HepG2 (cell line): ENCODE measurements around the gene VPS4A. TPM values are rescaled to one million over a fixed set of nuclear protein-coding genes. Genes with fewer than 3 reads are reported as not detected.

Experiments used
- ATAC-seq: fragments of 200-7000 bp; cut with Tn5 transposase; 3 replicates; pipeline ENCODE4 v1.9.1; 2020; ENCODE audit warnings: mild to moderate bottlenecking, moderate library complexity
- BruUV-seq: library from RNA; stranded (reverse); fragments of 400-500 nt; replicated peaks from 2 replicates; lab custom pipeline; 2021; lab: Mats Ljungman, UMichigan
- CTCF ChIA-PET: fragments of 300-600 bp; formaldehyde crosslinking; extraction: SDS; loops from one replicate; lab custom pipeline; 2021; ENCODE audit warnings: low total read pairs, inconsistent platforms, low intra/inter-chr PET ratio; lab: Yijun Ruan, JAX
- POLR2A ChIA-PET: fragments of 350-600 bp; sonication (Branson Sonifier 250); formaldehyde crosslinking; loops from one replicate; lab custom pipeline; 2020; ENCODE audit warnings: antibody characterized with exemption, inconsistent platforms; lab: Yijun Ruan, JAX
- DNase-seq: peaks from one replicate; pipeline ENCODE4 v3.0.0-alpha.2; 2015; ENCODE audit warnings: low spot score
- FAIRE-seq: peaks from 3 replicates; lab custom pipeline; 2011; peaks lifted over from hg19 to GRCh38; lab: Jason Lieb, UNC
- H2AFZ ChIP-seq: one replicate; pipeline ENCODE4 v1.6.1; 2011; ENCODE audit warnings: low read length, inconsistent platforms
- H3K27ac ChIP-seq: fragments of 300-600 bp; 3 replicates; pipeline ENCODE4 v1.8.0; 2011; ENCODE audit warnings: mixed run types, mild to moderate bottlenecking, mixed read lengths, low read length, inconsistent platforms; ENCODE audit not compliant: insufficient read depth; ENCODE audit errors: extremely low read length
- H3K27me3 ChIP-seq, 2 experiments: fragments of 200-600 bp in 1 of 2; 2 replicates in 1 of 2; 3 replicates in 1 of 2; pipeline versions ENCODE4 v1.6.0 to v1.8.0; 2011; ENCODE audit warnings: low read length in 2 of 2, mild to moderate bottlenecking in 2 of 2, moderate library complexity in 2 of 2, inconsistent platforms in 1 of 2; ENCODE audit not compliant: insufficient read depth in 2 of 2, control insufficient read depth in 1 of 2
- H3K36me3 ChIP-seq, 2 experiments: fragments of 200-600 bp in 1 of 2; replicated peaks in 1 of 2; 2 replicates in 1 of 2; 3 replicates in 1 of 2; pipeline versions ENCODE4 v1.5.1 to v1.8.0; 2011; ENCODE audit warnings: low read length in 2 of 2, inconsistent platforms in 1 of 2; ENCODE audit not compliant: insufficient read depth in 2 of 2, control insufficient read depth in 1 of 2
- H3K4me1 ChIP-seq: 2 replicates; pipeline ENCODE4 v1.5.1; 2012; ENCODE audit warnings: low read length, inconsistent platforms; ENCODE audit not compliant: insufficient read depth
- H3K4me2 ChIP-seq: 2 replicates; pipeline ENCODE4 v1.6.0; 2011; ENCODE audit warnings: low read depth, low read length, inconsistent platforms
- H3K4me3 ChIP-seq, 3 experiments: fragments of 200-600 bp in 1 of 3; sonication (generic), shearing (Covaris generic) in 1 of 3; replicated peaks in 1 of 3; 2 replicates each; pipeline ENCODE4 v1.5.1; 2011 to 2016; ENCODE audit warnings: low read length in 3 of 3, inconsistent platforms in 2 of 3, low read depth in 2 of 3, mild to moderate bottlenecking in 2 of 3, control low read depth in 1 of 3, mixed read lengths in 1 of 3; ENCODE audit not compliant: insufficient read depth in 1 of 3
- H3K79me2 ChIP-seq: one replicate; pipeline ENCODE4 v1.6.1; 2011; ENCODE audit warnings: low read length, inconsistent platforms; ENCODE audit not compliant: insufficient read depth
- H3K9ac ChIP-seq: 2 replicates; pipeline ENCODE4 v1.6.0; 2011; ENCODE audit warnings: mild to moderate bottlenecking, low read depth, low read length, inconsistent platforms; ENCODE audit not compliant: insufficient read depth
- H3K9me3 ChIP-seq: 2 replicates; pipeline ENCODE4 v1.5.1; 2012; ENCODE audit warnings: mild to moderate bottlenecking, low read length
- H4K20me1 ChIP-seq: 2 replicates; pipeline ENCODE4 v1.6.0; 2011; ENCODE audit warnings: inconsistent platforms, mild to moderate bottlenecking, low read length, moderate library complexity; ENCODE audit not compliant: insufficient read depth
- CHD2 ChIP-seq: IDR thresholded peaks from 2 replicates; pipeline ENCODE4 v1.6.1; 2011; ENCODE audit warnings: low read depth, low read length, improper control_type of control experiment
- CREB3 ChIP-seq: sonication (generic); formaldehyde crosslinking; IDR thresholded peaks from 2 replicates; pipeline ENCODE4 v1.5.0; 2020; ENCODE audit warnings: missing genetic modification reagents
- DDIT3 ChIP-seq: sonication (generic); formaldehyde crosslinking; IDR thresholded peaks from 2 replicates; pipeline ENCODE4 v1.4.0; 2020; ENCODE audit warnings: mild to moderate bottlenecking, missing genetic modification reagents
- DNMT3B ChIP-seq: conservative IDR thresholded peaks from 2 replicates; pipeline ENCODE4 v1.6.1; 2016; ENCODE audit warnings: missing biosample characterization, control low read depth
- JDP2 ChIP-seq: sonication (generic); formaldehyde crosslinking; IDR thresholded peaks from 2 replicates; pipeline ENCODE4 v1.8.1; 2022; ENCODE audit warnings: missing genetic modification reagents, borderline replicate concordance
- POLR2AphosphoS2 ChIP-seq: IDR thresholded peaks from 2 replicates; pipeline ENCODE4 v1.6.1; 2011; ENCODE audit warnings: low read depth, low read length, improper control_type of control experiment
- TBX3 ChIP-seq: fragments of 450-650 bp; IDR thresholded peaks from 2 replicates; pipeline ENCODE4 v1.6.1; 2017; ENCODE audit warnings: antibody characterized with exemption, mild to moderate bottlenecking, inconsistent platforms, borderline replicate concordance
- TEAD3 ChIP-seq: optimal IDR thresholded peaks from 2 replicates; pipeline ENCODE3; 2016; ENCODE audit warnings: borderline replicate concordance
- ZFP90 ChIP-seq: sonication (generic); formaldehyde crosslinking; IDR thresholded peaks from 2 replicates; pipeline ENCODE4 v1.8.0; 2022; ENCODE audit warnings: missing genetic modification reagents, mild to moderate bottlenecking, inconsistent platforms, borderline replicate concordance
- ZNF12 ChIP-seq: sonication (generic); formaldehyde crosslinking; IDR thresholded peaks from 2 replicates; pipeline ENCODE4 v1.5.0; 2020; ENCODE audit warnings: missing genetic modification reagents
- ZNF224 ChIP-seq: sonication (generic); formaldehyde crosslinking; IDR thresholded peaks from 2 replicates; pipeline ENCODE4 v1.5.0; 2020; ENCODE audit warnings: mild to moderate bottlenecking, missing genetic modification reagents
- ZNF264 ChIP-seq: sonication (generic); formaldehyde crosslinking; IDR thresholded peaks from 2 replicates; pipeline ENCODE4 v1.4.0; 2020; ENCODE audit warnings: missing genetic modification reagents
- ZNF383 ChIP-seq: sonication (generic); formaldehyde crosslinking; IDR thresholded peaks from 2 replicates; pipeline ENCODE4 v1.4.0; 2020; ENCODE audit warnings: missing genetic modification reagents, mild to moderate bottlenecking, borderline replicate concordance
- ZNF572 ChIP-seq: sonication (generic); formaldehyde crosslinking; IDR thresholded peaks from 2 replicates; pipeline ENCODE4 v1.5.1; 2020; ENCODE audit warnings: mild to moderate bottlenecking, missing genetic modification reagents
- ZNF605 ChIP-seq: sonication (generic); formaldehyde crosslinking; IDR thresholded peaks from 2 replicates; pipeline ENCODE4 v1.8.0; 2022; ENCODE audit warnings: mild to moderate bottlenecking, missing genetic modification reagents
- WGBS: methylation state at CpG from one replicate; pipeline ENCODE4 v1.1.6; 2017; ENCODE audit warnings: low lambda C conversion rate; 5-methylcytosine and 5-hydroxymethylcytosine counted together
- in situ Hi-C: cut with HindIII; loops from 2 replicates; pipeline ENCODE4 v1.10.0; 2017; ENCODE audit warnings: low pct_unique_long_range_greater_than_20kb; ENCODE audit not compliant: extremely low pct_ligation_motif_present
- intact Hi-C: fragments of 100-400 bp; cut with micrococcal nuclease; formaldehyde crosslinking; loops from one replicate; pipeline ENCODE4 v1.10.0; 2022; ENCODE audit not compliant: unreplicated experiment
- polyA plus RNA-seq, 8 experiments: library from polyadenylated mRNA; depleted of rRNA in 3 of 8; stranded (reverse) in 7 of 8; unstranded in 1 of 8; fragments of >200 nt; fragmentation: Illumina TruSeq in 4 of 8; extraction: Trizol in 4 of 8; gene quantifications; 2 replicates each; pipeline versions ENCODE4 v1.2.1 to v1.2.3, GENCODE V29; 2011 to 2016; ENCODE audit warnings: low read depth in 4 of 8, missing spikeins in 1 of 8, mixed read lengths in 1 of 8; ENCODE audit not compliant: insufficient read depth in 1 of 8
- total RNA-seq, 5 experiments: library from RNA; depleted of rRNA; stranded (reverse); fragments of >200 nt; fragmentation: Illumina TruSeq; extraction: Trizol; gene quantifications; 2 replicates each; pipeline ENCODE4 v1.2.3, GENCODE V29; 2016; ENCODE audit warnings: low read depth in 1 of 5
- TF ChIP-seq, protein P1 (sequence below): sonication (generic); formaldehyde crosslinking; IDR thresholded peaks from 2 replicates; pipeline ENCODE4 v1.4.0; 2020; ENCODE audit warnings: mild to moderate bottlenecking, missing genetic modification reagents, borderline replicate concordance
- TF ChIP-seq, protein P2 (sequence below): sonication (generic); formaldehyde crosslinking; conservative IDR thresholded peaks from 2 replicates; pipeline ENCODE4 v1.4.0; 2020; ENCODE audit warnings: missing genetic modification reagents

The VPS4A gene
- total and polyA plus RNA-seq, 2 of the 13 experiments (the other 11 are each of a cell fraction or from before 2014, with no cell fraction given) = 13.2 to 27.9 TPM

- peak; percentile 99 for FAIRE-seq
- Histone ChIP-seq H2AFZ (no peak within 1 kb of the TSS), H3K79me2 (no peaks in the 10 kb centered on the region), H3K27me3 (no peaks in the 10 kb centered on the region), H4K20me1 (no peaks in the 10 kb centered on the region), H3K4me2 (peak within 1 kb of the TSS; percentile 91), H3K4me1 (peaks cover 24% of the 10 kb centered on the region), H3K9me3 (no peaks in the 10 kb centered on the region), H3K36me3 (peaks cover 3 to 8% of the 10 kb centered on the region in 2 experiments; a peak in 4 of 5 replicates), H3K27ac (peak within 1 kb of the TSS; percentile 39), H3K9ac (peak within 1 kb of the TSS; percentile 59), H3K4me3 (peak within 1 kb of the TSS; percentile 54 to 64 (median 61))
- DNase-seq = peak; percentile 92
- 2% methylated on average over 11 of the region's 12 CpGs for WGBS
- intact Hi-C loops = loop anchor here (5.0 kb wide), 1 partner anchor 36 kb away; the partner anchor contains the start of gene TERF2
- ChIA-PET POLR2A (interaction anchor here (1.1 to 4.1 kb wide), 11 partner anchors 10 to 403 kb away, joined by 4 to 22 read pairs (median 5); partner anchors contain the start of genes COG8, NIP7, NOB1 and PDF), CTCF (no interaction called here)
- no TSS peak for BruUV-seq
- in situ Hi-C loops = no loop called here
- ATAC-seq = peak; percentile 93
- no peak for TF ChIP-seq ZNF264 (CRISPR knock-in tag)
- TF ChIP-seq TEAD3 = peak; percentile 42
- no peak for TF ChIP-seq TBX3
- no peak for TF ChIP-seq CREB3 (CRISPR knock-in tag)
- no peak for TF ChIP-seq DDIT3
- no peak for TF ChIP-seq CHD2
- TF ChIP-seq ZNF383 (CRISPR knock-in tag) = no peak
- TF ChIP-seq ZFP90 = 0 out of 2 replicates have a peak, but pooled peaks have one; percentile 19
- TF ChIP-seq, protein P1, sequence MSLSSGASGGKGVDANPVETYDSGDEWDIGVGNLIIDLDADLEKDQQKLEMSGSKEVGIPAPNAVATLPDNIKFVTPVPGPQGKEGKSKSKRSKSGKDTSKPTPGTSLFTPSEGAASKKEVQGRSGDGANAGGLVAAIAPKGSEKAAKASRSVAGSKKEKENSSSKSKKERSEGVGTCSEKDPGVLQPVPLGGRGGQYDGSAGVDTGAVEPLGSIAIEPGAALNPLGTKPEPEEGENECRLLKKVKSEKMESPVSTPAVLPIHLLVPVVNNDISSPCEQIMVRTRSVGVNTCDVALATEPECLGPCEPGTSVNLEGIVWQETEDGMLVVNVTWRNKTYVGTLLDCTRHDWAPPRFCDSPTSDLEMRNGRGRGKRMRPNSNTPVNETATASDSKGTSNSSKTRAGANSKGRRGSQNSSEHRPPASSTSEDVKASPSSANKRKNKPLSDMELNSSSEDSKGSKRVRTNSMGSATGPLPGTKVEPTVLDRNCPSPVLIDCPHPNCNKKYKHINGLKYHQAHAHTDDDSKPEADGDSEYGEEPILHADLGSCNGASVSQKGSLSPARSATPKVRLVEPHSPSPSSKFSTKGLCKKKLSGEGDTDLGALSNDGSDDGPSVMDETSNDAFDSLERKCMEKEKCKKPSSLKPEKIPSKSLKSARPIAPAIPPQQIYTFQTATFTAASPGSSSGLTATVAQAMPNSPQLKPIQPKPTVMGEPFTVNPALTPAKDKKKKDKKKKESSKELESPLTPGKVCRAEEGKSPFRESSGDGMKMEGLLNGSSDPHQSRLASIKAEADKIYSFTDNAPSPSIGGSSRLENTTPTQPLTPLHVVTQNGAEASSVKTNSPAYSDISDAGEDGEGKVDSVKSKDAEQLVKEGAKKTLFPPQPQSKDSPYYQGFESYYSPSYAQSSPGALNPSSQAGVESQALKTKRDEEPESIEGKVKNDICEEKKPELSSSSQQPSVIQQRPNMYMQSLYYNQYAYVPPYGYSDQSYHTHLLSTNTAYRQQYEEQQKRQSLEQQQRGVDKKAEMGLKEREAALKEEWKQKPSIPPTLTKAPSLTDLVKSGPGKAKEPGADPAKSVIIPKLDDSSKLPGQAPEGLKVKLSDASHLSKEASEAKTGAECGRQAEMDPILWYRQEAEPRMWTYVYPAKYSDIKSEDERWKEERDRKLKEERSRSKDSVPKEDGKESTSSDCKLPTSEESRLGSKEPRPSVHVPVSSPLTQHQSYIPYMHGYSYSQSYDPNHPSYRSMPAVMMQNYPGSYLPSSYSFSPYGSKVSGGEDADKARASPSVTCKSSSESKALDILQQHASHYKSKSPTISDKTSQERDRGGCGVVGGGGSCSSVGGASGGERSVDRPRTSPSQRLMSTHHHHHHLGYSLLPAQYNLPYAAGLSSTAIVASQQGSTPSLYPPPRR (CRISPR knock-in tag) = no peak
- no peak for TF ChIP-seq ZNF224 (CRISPR knock-in tag)
- no peak for TF ChIP-seq ZNF572 (CRISPR knock-in tag)
- TF ChIP-seq, protein P2, sequence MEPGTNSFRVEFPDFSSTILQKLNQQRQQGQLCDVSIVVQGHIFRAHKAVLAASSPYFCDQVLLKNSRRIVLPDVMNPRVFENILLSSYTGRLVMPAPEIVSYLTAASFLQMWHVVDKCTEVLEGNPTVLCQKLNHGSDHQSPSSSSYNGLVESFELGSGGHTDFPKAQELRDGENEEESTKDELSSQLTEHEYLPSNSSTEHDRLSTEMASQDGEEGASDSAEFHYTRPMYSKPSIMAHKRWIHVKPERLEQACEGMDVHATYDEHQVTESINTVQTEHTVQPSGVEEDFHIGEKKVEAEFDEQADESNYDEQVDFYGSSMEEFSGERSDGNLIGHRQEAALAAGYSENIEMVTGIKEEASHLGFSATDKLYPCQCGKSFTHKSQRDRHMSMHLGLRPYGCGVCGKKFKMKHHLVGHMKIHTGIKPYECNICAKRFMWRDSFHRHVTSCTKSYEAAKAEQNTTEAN (CRISPR knock-in tag) = no peak
- no peak for TF ChIP-seq ZNF12 (CRISPR knock-in tag)
- no peak; the same call in none of the 2 replicates for TF ChIP-seq ZNF605 (CRISPR knock-in tag)
- TF ChIP-seq DNMT3B = no peak
- no peak for TF ChIP-seq JDP2 (CRISPR knock-in tag)
- no peak for TF ChIP-seq POLR2AphosphoS2
These were observed 40.3 kb downstream of the VPS4A start, which contains the start of gene TMED6 for GRCh38 chr16:69351309-69352027. Gene TMED6 (minus strand): TSS chr16:69351786. CDS start chr16:69351753, 33 bp downstream.
